Fibroblast of upper back skin (primary cell): Measurements from ENCODE around the gene PLIN5.
A peak's percentile ranks its signal among the peaks of the same experiment; 100 is the strongest.

ENCODE experiments used
- DNase-seq: peaks from one replicate; pipeline ENCODE4 v3.0.0-alpha.2; 2013

The PLIN5 gene

DNA sequence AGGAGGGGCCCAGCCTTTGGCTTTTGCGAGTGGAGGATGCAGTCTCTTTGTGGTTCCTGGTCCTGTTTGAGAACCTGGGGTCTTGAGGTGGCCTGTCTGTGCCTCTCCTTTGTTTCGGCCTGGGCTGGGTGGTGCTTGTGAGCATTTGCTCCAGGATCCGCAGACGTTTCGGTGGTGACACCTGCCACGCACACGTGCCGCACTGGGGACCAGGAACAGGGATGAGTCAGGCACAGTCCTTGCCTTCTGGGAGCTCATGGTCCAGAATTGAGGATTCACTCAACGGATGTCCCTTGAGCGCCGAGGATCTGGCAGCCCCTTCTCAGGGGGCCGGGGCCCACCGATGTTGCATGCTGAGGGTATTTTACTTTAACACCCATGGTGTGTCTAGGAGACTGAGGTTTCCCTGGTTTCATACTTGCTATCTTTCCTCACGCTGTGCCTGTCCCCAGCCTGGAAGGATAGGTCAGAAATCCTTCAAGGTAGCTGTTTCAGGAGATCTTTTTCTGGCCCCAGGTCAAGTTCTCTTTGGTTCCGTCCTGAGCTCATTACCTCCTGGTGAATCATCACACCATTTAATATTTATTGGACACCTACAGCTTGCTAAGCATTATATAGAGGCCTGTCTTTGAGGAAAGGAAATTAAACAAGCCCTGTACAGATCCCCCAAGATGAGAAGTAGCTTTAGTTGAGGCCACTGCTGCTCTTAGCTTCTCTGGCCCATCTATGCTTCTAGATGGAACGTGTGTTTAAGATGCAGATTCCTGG lies 57.8 kb downstream of the PLIN5 start:
- DNase-seq = no peak

DNA sequence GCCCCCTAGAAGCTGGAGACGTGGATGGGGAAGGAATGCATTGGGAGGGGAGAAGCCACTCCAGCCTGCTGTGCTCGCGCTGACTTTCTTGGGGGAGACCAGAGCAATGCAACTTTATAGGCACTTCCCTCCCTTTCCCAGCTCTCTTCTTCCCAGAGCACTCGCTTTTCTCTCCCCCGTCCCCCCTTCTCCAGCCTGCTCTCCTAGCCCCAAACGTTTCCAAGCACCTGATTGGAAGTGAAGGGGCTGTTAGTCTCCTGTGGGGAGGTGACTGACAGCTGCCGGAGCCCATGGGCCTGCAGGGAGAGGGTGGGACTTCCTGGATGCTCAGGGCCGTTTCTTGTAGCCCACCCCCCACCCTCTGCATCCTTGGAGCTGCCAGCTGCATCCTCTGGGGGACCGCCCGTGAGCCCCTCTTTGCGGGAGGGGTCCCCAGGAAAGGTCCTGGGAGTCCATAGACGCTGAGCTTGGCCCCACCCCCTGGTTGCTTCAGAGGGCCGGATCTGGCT lies 60.5 kb downstream of the PLIN5 start:
- peak; percentile 77 for DNase-seq

GRCh38 chr19:4473763-4474513 lies 61.1 kb downstream of the PLIN5 start:
- no peak for DNase-seq

DNA sequence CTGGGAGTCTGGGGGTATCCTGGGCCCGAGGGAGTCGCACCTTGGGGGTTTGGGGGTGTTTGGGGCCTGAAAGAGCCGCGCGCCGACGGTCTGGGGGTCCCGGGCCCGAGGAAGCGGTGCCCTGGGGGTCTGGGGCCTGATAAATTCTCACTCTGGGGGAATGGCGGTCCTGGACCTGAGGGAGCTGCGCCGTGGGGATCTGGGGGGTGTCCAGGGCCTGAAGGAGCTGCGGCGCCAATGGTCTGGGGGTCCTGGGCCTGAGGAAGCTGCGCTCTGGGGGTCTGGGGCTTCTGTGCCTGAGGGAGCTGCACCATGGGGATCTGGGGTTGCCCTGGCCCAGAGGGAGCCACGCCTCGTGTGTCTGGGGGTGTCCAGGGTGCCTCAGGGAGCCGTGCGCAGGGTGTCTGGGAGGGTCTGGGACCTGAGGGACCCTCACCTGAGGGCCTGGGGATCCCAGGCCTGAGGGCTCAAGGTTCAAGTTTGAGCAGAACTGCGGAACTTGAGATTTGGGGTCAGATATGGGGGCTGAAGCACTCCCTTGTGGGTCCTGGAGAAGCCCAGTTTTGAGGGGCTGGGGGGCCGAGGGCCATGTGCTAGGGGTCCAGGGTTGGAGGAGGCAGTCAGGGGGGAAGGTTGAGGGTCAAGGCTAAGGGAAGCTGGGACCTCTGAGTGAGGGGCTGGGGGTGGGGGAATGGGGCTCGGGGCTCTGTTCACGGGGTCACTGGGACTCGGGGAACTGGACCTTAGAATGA lies 61.8 kb downstream of the PLIN5 start:
- no peak for DNase-seq
